Neural cell (in vitro differentiated cells): ENCODE measurements around the gene CALHM5. TPM values are rescaled to one million over a fixed set of nuclear protein-coding genes. Genes with fewer than 3 reads are reported as not detected.

Experiments used
- H2AFZ ChIP-seq: fragments of 200-600, 300-800 bp; sonication (generic), shearing (Covaris generic); 2 replicates; pipeline ENCODE4 v1.6.0; 2014; ENCODE audit warnings: low read depth, mild to moderate bottlenecking, antibody characterized with exemption, low read length, moderate library complexity
- H3F3A ChIP-seq: fragments of 200-600 bp; shearing (Covaris generic); 2 replicates; pipeline ENCODE4 v1.6.1; 2016; ENCODE audit warnings: mild to moderate bottlenecking, moderate library complexity, mixed read lengths, antibody characterized with exemption, low read length; ENCODE audit not compliant: insufficient read depth, poor library complexity, severe bottlenecking
- H3K27ac ChIP-seq: fragments of 200-600, 300-800 bp; sonication (generic), shearing (Covaris generic); 2 replicates; pipeline ENCODE4 v1.5.1; 2014; ENCODE audit warnings: mild to moderate bottlenecking, low read length, moderate library complexity
- H3K27me3 ChIP-seq: fragments of 300-800, 200-600 bp; sonication (generic), shearing (Covaris generic); 2 replicates; pipeline ENCODE4 v1.6.0; 2014; ENCODE audit warnings: mild to moderate bottlenecking, low read depth, low read length, moderate library complexity; ENCODE audit not compliant: insufficient read depth
- H3K36me3 ChIP-seq: fragments of 300-800, 200-600 bp; sonication (generic), shearing (Covaris generic); 2 replicates; pipeline ENCODE4 v1.5.1; 2014; ENCODE audit warnings: mild to moderate bottlenecking, antibody characterized with exemption, low read length, moderate library complexity; ENCODE audit not compliant: insufficient read depth
- H3K4me2 ChIP-seq: fragments of 300-800, 200-600 bp; sonication (generic), shearing (Covaris generic); 2 replicates; pipeline ENCODE4 v1.6.0; 2014; ENCODE audit warnings: mild to moderate bottlenecking, low read length
- H3K4me3 ChIP-seq: fragments of 300-800, 200-600 bp; sonication (generic), shearing (Covaris generic); 2 replicates; pipeline ENCODE4 v1.5.1; 2014; ENCODE audit warnings: mild to moderate bottlenecking, low read length, moderate library complexity
- H3K79me2 ChIP-seq: fragments of 200-600 bp; shearing (Covaris generic); replicated peaks from 2 replicates; pipeline ENCODE4 v1.6.0; 2014; ENCODE audit warnings: mild to moderate bottlenecking, low read length, moderate library complexity; ENCODE audit not compliant: insufficient read depth
- H3K9ac ChIP-seq: fragments of 300-800, 200-600 bp; sonication (generic), shearing (Covaris generic); 2 replicates; pipeline ENCODE4 v1.6.1; 2016; ENCODE audit warnings: mild to moderate bottlenecking, low read length, mixed read lengths
- H3K9me2 ChIP-seq: fragments of 200-600 bp; shearing (Covaris generic); 2 replicates; pipeline ENCODE4 v1.6.1; 2016; ENCODE audit warnings: mild to moderate bottlenecking, low read length, mixed read lengths; ENCODE audit not compliant: insufficient read depth
- H3K9me3 ChIP-seq: fragments of 200-600, 300-800 bp; sonication (generic), shearing (Covaris generic); 2 replicates; pipeline ENCODE4 v1.6.1; 2016; ENCODE audit warnings: mild to moderate bottlenecking, mixed run types, low read length, moderate library complexity, mixed read lengths
- H4K20me1 ChIP-seq: fragments of 200-600 bp; shearing (Covaris generic); 2 replicates; pipeline ENCODE4 v1.6.1; 2016; ENCODE audit warnings: mild to moderate bottlenecking, mixed run types; ENCODE audit not compliant: insufficient read depth
- EP300 ChIP-seq: fragments of 450-650 bp; conservative IDR thresholded peaks from 2 replicates; pipeline ENCODE4 v1.6.1; 2014; ENCODE audit warnings: antibody characterized with exemption, mild to moderate bottlenecking, moderate library complexity; ENCODE audit not compliant: poor library complexity, severe bottlenecking
- EZH2 ChIP-seq: fragments of 200-600, 300-800 bp; shearing (Covaris generic), sonication (generic); IDR thresholded peaks from 2 replicates; pipeline ENCODE4 v1.6.1; 2014; ENCODE audit warnings: antibody characterized with exemption, low read length, borderline replicate concordance, mild to moderate bottlenecking; ENCODE audit not compliant: insufficient read depth, poor library complexity, severe bottlenecking
- MXI1 ChIP-seq: fragments of 450-650 bp; conservative IDR thresholded peaks from 2 replicates; pipeline ENCODE4 v1.6.1; 2014; ENCODE audit warnings: antibody characterized with exemption, mild to moderate bottlenecking; ENCODE audit not compliant: poor library complexity, severe bottlenecking
- POLR2AphosphoS5 ChIP-seq: IDR thresholded peaks from 2 replicates; pipeline ENCODE4 v1.6.1; 2012
- RAD21 ChIP-seq: fragments of 450-650 bp; conservative IDR thresholded peaks from 2 replicates; pipeline ENCODE4 v1.6.1; 2014; ENCODE audit warnings: antibody characterized with exemption, mild to moderate bottlenecking, moderate library complexity
- SMC3 ChIP-seq: fragments of 450-650 bp; conservative IDR thresholded peaks from 2 replicates; pipeline ENCODE4 v1.6.1; 2014; ENCODE audit warnings: antibody characterized with exemption, mild to moderate bottlenecking, moderate library complexity; ENCODE audit not compliant: poor library complexity
- TAF1 ChIP-seq: IDR thresholded peaks from 2 replicates; pipeline ENCODE4 v1.6.1; 2012; ENCODE audit warnings: low read depth
- polyA plus RNA-seq: library from polyadenylated mRNA; depleted of rRNA; stranded (reverse); fragments of >200 nt; gene quantifications from 2 replicates; pipeline ENCODE4 v1.2.3, GENCODE V29; 2014
- TF ChIP-seq, protein P1 (sequence below): IDR thresholded peaks from 2 replicates; pipeline ENCODE4 v1.6.1; 2012; ENCODE audit warnings: borderline replicate concordance
- TF ChIP-seq, protein P2 (sequence below): fragments of 450-650 bp; IDR thresholded peaks from 2 replicates; pipeline ENCODE4 v1.5.1; 2014; ENCODE audit warnings: antibody characterized with exemption, mild to moderate bottlenecking, moderate library complexity; ENCODE audit not compliant: poor library complexity, severe bottlenecking

The CALHM5 gene
- polyA plus RNA-seq, 1 donor from 2014 or later, result 0.07 TPM

GRCh38 chr6:116522896-116523295 lies 11.5 kb downstream of the CALHM5 start:
- H3K27ac ChIP-seq, result no peak overlapping the region
- H3F3A ChIP-seq, result no peaks in the 10 kb centered on the region

GRCh38 chr6:116524236-116524635 lies 12.8 kb downstream of the CALHM5 start:
- H3K36me3 ChIP-seq, result no peaks in the 10 kb centered on the region
- no peak for TF ChIP-seq EZH2
- TF ChIP-seq, protein P1, sequence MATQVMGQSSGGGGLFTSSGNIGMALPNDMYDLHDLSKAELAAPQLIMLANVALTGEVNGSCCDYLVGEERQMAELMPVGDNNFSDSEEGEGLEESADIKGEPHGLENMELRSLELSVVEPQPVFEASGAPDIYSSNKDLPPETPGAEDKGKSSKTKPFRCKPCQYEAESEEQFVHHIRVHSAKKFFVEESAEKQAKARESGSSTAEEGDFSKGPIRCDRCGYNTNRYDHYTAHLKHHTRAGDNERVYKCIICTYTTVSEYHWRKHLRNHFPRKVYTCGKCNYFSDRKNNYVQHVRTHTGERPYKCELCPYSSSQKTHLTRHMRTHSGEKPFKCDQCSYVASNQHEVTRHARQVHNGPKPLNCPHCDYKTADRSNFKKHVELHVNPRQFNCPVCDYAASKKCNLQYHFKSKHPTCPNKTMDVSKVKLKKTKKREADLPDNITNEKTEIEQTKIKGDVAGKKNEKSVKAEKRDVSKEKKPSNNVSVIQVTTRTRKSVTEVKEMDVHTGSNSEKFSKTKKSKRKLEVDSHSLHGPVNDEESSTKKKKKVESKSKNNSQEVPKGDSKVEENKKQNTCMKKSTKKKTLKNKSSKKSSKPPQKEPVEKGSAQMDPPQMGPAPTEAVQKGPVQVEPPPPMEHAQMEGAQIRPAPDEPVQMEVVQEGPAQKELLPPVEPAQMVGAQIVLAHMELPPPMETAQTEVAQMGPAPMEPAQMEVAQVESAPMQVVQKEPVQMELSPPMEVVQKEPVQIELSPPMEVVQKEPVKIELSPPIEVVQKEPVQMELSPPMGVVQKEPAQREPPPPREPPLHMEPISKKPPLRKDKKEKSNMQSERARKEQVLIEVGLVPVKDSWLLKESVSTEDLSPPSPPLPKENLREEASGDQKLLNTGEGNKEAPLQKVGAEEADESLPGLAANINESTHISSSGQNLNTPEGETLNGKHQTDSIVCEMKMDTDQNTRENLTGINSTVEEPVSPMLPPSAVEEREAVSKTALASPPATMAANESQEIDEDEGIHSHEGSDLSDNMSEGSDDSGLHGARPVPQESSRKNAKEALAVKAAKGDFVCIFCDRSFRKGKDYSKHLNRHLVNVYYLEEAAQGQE, result no peak
- no peak for TF ChIP-seq TAF1
- no peak for TF ChIP-seq EP300
- TF ChIP-seq MXI1, result no peak
- TF ChIP-seq RAD21, result no peak
- TF ChIP-seq POLR2AphosphoS5, result no peak
- no peak for TF ChIP-seq SMC3
- TF ChIP-seq, protein P2, sequence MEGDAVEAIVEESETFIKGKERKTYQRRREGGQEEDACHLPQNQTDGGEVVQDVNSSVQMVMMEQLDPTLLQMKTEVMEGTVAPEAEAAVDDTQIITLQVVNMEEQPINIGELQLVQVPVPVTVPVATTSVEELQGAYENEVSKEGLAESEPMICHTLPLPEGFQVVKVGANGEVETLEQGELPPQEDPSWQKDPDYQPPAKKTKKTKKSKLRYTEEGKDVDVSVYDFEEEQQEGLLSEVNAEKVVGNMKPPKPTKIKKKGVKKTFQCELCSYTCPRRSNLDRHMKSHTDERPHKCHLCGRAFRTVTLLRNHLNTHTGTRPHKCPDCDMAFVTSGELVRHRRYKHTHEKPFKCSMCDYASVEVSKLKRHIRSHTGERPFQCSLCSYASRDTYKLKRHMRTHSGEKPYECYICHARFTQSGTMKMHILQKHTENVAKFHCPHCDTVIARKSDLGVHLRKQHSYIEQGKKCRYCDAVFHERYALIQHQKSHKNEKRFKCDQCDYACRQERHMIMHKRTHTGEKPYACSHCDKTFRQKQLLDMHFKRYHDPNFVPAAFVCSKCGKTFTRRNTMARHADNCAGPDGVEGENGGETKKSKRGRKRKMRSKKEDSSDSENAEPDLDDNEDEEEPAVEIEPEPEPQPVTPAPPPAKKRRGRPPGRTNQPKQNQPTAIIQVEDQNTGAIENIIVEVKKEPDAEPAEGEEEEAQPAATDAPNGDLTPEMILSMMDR, result no peak
- no peak overlapping the region for H3K4me2 ChIP-seq
- no peaks in the 10 kb centered on the region for H3K27me3 ChIP-seq
- H2AFZ ChIP-seq, result no peak overlapping the region
- H3K9me2 ChIP-seq, result no peaks in the 10 kb centered on the region
- H3K9me3 ChIP-seq, result no peaks in the 10 kb centered on the region
- H3K4me3 ChIP-seq, result no peak overlapping the region
- H3K27ac ChIP-seq, result no peak overlapping the region
- no peaks in the 10 kb centered on the region for H3K79me2 ChIP-seq
- H4K20me1 ChIP-seq, result no peaks in the 10 kb centered on the region
- H3K9ac ChIP-seq, result no peak overlapping the region
- H3F3A ChIP-seq, result no peaks in the 10 kb centered on the region

More at GRCh38 chr6:116522896-116523295, 11.5 kb downstream of the CALHM5 start:
- no peaks in the 10 kb centered on the region for H4K20me1 ChIP-seq
- no peaks in the 10 kb centered on the region for H3K36me3 ChIP-seq
- H3K4me2 ChIP-seq, result no peak overlapping the region
- no peaks in the 10 kb centered on the region for H3K9me3 ChIP-seq
- H3K79me2 ChIP-seq, result no peaks in the 10 kb centered on the region
- H3K4me3 ChIP-seq, result no peak overlapping the region
- H3K9ac ChIP-seq, result no peak overlapping the region
- no peak overlapping the region for H2AFZ ChIP-seq
- no peaks in the 10 kb centered on the region for H3K9me2 ChIP-seq
- TF ChIP-seq POLR2AphosphoS5 (no peak), RAD21 (no peak), EP300 (no peak), TAF1 (no peak), SMC3 (no peak)
- TF ChIP-seq, protein P2, result no peak
- H3K27me3 ChIP-seq, result no peaks in the 10 kb centered on the region
